Adrenal gland (tissue), 12 donors: ENCODE results near the gene ZBTB5. TPM values are rescaled to one million over a fixed set of nuclear protein-coding genes. Genes with fewer than 3 reads are reported as not detected.
A peak's percentile ranks its signal among the peaks of the same experiment; 100 is the strongest.

Source experiments
- DNase-seq, 7 donors: peaks; one replicate each; pipeline ENCODE4 v3.0.0-alpha.2; 2019 to 2020
- H3K27ac ChIP-seq, 5 donors: fragments of 200-600 bp; sonication (generic) in 4 of 5; 1 replicate in 3 of 5; 2 replicates in 2 of 5; pipeline versions ENCODE4 v1.5.1 to v1.8.0; 2016 to 2020; ENCODE audit warnings: mild to moderate bottlenecking in 1 of 5
- H3K27me3 ChIP-seq: fragments of 200-600 bp; 2 replicates; pipeline ENCODE4 v1.8.0; 2021
- H3K36me3 ChIP-seq, 2 donors: fragments of 200-600 bp; replicated peaks in 1 of 2; 1 replicate in 1 of 2; 2 replicates in 1 of 2; pipeline versions ENCODE4 v1.5.1 to v1.8.0; 2018 to 2022
- H3K4me1 ChIP-seq, 2 donors: fragments of 200-600 bp; replicated peaks in 1 of 2; 1 replicate in 1 of 2; 2 replicates in 1 of 2; pipeline versions ENCODE4 v1.5.1 to v1.8.0; 2018 to 2021
- H3K4me3 ChIP-seq, 4 donors: fragments of 200-600 bp; sonication (generic) in 3 of 4; one replicate each; pipeline ENCODE4 v1.5.1; 2016 to 2018
- H3K9me3 ChIP-seq, 3 donors: fragments of 200-600 bp; sonication (generic) in 1 of 3; replicated peaks in 1 of 3; 1 replicate in 2 of 3; 2 replicates in 1 of 3; pipeline versions ENCODE4 v1.5.1 to v1.8.0; 2016 to 2021
- POLR2A ChIP-seq, 2 donors: fragments of 450-650 bp; IDR thresholded peaks; one replicate each; pipeline ENCODE4 v1.6.1; 2017; ENCODE audit warnings: antibody characterized with exemption in 2 of 2, mild to moderate bottlenecking in 2 of 2, moderate library complexity in 1 of 2
- WGBS, 4 donors: extraction: QIAGEN DNeasy Blood & Tissue Kit in 2 of 4; methylation state at CpG; one replicate each; pipeline versions ENCODE4 v1.1.5 to v1.1.7; 2013 to 2017; 5-methylcytosine and 5-hydroxymethylcytosine counted together
- intact Hi-C, 2 donors: fragments of 100-400 bp; cut with DNase I; formaldehyde crosslinking; loops; one replicate each; pipeline versions ENCODE4 v1.14.1 to v1.15.0; 2022 to 2023
- polyA plus RNA-seq, 3 donors: library from polyadenylated mRNA; stranded (reverse); fragments of 200-250 nt in 2 of 3; fragments of 350-450 nt in 1 of 3; fragmentation: Illumina TruSeq in 1 of 3; extraction: RNeasy Lipid Tissue Mini Kit (QIAGEN cat#74804) in 1 of 3; gene quantifications; one replicate each; pipeline ENCODE4 v1.2.3, GENCODE V29; 2013 to 2014
- total RNA-seq, 9 donors: library from RNA; depleted of rRNA in 4 of 9; stranded (reverse); fragments of >200 nt in 4 of 9; fragments of 120-200 nt in 1 of 9; fragmentation: NEBNext Ultra II Directional in 1 of 9; extraction: Animal tissue kit (Norgen Biotek cat#: 25700) in 1 of 9; gene quantifications; one replicate each; pipeline versions ENCODE4 v1.1.0 to v1.2.4, GENCODE V29; 2013 to 2023
- TF ChIP-seq, protein P1 (sequence below), 6 experiments: fragments of 450-650 bp in 4 of 6; fragments of 200-600 bp in 2 of 6; sonication (generic) in 1 of 6; IDR thresholded peaks; 1 replicate in 5 of 6; 2 replicates in 1 of 6; pipeline versions ENCODE4 v1.5.1 to v1.8.0; 2016 to 2021; ENCODE audit warnings: antibody characterized with exemption in 6 of 6, mild to moderate bottlenecking in 2 of 6, moderate library complexity in 1 of 6
- donor health status: healthy with polysubstance abuse.
- donor health status: Bipolar disorder and iron deficiency.
- donor health status: DM: yes; HTN: yes; CAD: no.
- donor health status: DM: no; HTN: no; CAD: no.
- donor health status: DM: no; HTN: no; CAD: no.
- donor health status: DM: yes; HTN: yes; CAD: no.

ZBTB5 gene
- total and polyA plus RNA-seq, 12 donors: 2.3 to 19.6 (median 10.6) TPM

- no peaks in the 10 kb centered on the region for H3K9me3 ChIP-seq
- intact Hi-C loops: no loop called here
- H3K4me1 ChIP-seq: peaks cover 4 to 7% of the 10 kb centered on the region in 2 donors
- H3K36me3 ChIP-seq: peaks cover 0 to 26% of the 10 kb centered on the region in 2 donors
- whole genome bisulfite sequencing, 4 donors: 63 to 81% (median 73%) methylated on average over 3 of the region's 3 CpGs
- H3K27ac ChIP-seq: peak overlapping the region in 2 of 5 donors; percentile 59 to 68
- H3K27me3 ChIP-seq: no peaks in the 10 kb centered on the region
- DNase-seq: peak in 6 of 7 donors; percentile 51 to 83 (median 70)
- H3K4me3 ChIP-seq: no peak overlapping the region
- TF ChIP-seq, protein P1, sequence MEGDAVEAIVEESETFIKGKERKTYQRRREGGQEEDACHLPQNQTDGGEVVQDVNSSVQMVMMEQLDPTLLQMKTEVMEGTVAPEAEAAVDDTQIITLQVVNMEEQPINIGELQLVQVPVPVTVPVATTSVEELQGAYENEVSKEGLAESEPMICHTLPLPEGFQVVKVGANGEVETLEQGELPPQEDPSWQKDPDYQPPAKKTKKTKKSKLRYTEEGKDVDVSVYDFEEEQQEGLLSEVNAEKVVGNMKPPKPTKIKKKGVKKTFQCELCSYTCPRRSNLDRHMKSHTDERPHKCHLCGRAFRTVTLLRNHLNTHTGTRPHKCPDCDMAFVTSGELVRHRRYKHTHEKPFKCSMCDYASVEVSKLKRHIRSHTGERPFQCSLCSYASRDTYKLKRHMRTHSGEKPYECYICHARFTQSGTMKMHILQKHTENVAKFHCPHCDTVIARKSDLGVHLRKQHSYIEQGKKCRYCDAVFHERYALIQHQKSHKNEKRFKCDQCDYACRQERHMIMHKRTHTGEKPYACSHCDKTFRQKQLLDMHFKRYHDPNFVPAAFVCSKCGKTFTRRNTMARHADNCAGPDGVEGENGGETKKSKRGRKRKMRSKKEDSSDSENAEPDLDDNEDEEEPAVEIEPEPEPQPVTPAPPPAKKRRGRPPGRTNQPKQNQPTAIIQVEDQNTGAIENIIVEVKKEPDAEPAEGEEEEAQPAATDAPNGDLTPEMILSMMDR (IDR thresholded peaks at IDR 0.05): no peak
- no peak for TF ChIP-seq POLR2A (IDR thresholded peaks at IDR 0.05)
These were observed 38.5 kb upstream of the ZBTB5 start for GRCh38 chr9:37503736-37504135.

DNA sequence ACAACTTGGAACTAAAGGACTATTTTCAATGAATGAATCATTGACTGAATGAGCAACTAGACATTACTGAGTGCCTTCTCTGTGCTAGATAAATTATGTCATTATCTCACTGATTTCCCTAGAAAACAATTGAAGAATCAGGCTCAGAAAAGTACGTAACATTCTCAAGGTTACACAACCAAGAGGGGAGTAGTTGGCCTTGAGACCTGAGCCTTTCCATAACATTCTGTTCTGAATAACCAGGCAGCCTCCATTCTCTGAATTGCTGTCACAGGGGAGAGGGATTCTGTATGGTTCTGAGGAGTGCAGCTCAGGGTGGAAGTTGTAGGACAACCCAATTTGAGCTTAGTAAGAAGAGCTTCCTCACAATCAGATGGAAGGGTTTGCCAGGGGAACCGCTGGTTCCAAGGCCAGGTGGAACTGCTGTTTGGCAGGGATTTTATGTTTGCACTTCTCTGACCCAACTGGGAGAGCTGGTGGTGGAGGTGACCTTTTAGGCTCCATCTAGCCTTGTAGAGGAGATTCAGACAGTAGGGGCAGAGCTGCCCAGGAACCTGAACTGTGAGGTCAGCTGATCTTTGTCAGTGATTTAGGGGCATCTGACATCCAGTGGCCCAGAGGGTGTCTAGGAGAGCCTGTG, 36.8 kb upstream of the ZBTB5 start:
- Histone ChIP-seq H3K27me3 (no peaks in the 10 kb centered on the region), H3K9me3 (no peaks in the 10 kb centered on the region), H3K36me3 (peaks cover 0 to 40% of the 10 kb centered on the region in 2 donors), H3K27ac (peak overlapping the region in 3 of 5 donors; percentile 6 to 64 (median 63)), H3K4me1 (peaks cover 4 to 7% of the 10 kb centered on the region in 2 donors), H3K4me3 (no peak overlapping the region)
- intact Hi-C loops: no loop called here
- WGBS, 4 donors: 31 to 58% (median 40%) methylated on average over 2 of the region's 2 CpGs
- peak in 2 of 7 donors; percentile 17 to 34 for DNase-seq
- TF ChIP-seq, protein P1 (IDR thresholded peaks at IDR 0.05): no peak
- no peak for TF ChIP-seq POLR2A (IDR thresholded peaks at IDR 0.05)

DNA sequence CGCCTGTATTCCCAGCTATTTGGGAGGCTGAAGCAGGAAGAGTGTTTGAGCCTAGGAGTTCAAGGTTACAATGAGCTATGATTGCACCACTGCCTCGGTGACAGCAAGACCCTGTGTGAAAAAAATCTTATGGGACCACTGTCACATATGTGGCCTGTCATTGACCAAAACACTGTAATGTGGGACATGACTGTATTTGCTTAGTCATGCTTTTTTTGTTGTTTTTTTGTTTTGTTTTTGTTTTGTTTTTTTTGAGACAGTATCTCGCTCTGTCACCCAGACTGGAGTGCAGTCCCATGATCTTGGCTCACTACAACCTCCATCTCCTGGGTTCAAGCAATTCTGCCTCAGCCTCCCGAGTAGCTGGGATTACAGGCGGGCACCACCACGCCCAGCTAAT, 34.0 kb upstream of the ZBTB5 start:
- 88 to 94% (median 90%) methylated on average over 6 of the region's 6 CpGs for WGBS, 4 donors

GRCh38 chr9:37498457-37498856, 33.2 kb upstream of the ZBTB5 start:
- no peak overlapping the region for H3K4me3 ChIP-seq
- H3K36me3 ChIP-seq: peaks cover 0 to 67% of the 10 kb centered on the region in 2 donors
- no peak overlapping the region for H3K27ac ChIP-seq
- WGBS, 4 donors: 64 to 94% (median 67%) methylated on average over 3 of the region's 3 CpGs
- H3K9me3 ChIP-seq: no peaks in the 10 kb centered on the region
- intact Hi-C loops: no loop called here
- no peaks in the 10 kb centered on the region for H3K27me3 ChIP-seq
- peaks cover 2 to 7% of the 10 kb centered on the region in 2 donors for H3K4me1 ChIP-seq
- DNase-seq: no peak
- TF ChIP-seq, protein P1 (IDR thresholded peaks at IDR 0.05): no peak
- TF ChIP-seq POLR2A (IDR thresholded peaks at IDR 0.05): no peak

More for the DNA sequence above, 34.0 kb upstream of the ZBTB5 start:
- TF ChIP-seq POLR2A (IDR thresholded peaks at IDR 0.05): no peak
- TF ChIP-seq, protein P1 (IDR thresholded peaks at IDR 0.05): no peak
- intact Hi-C loops: no loop called here
- Histone ChIP-seq H3K4me1 (peaks cover 4 to 7% of the 10 kb centered on the region in 2 donors), H3K27ac (no peak overlapping the region), H3K36me3 (peaks cover 0 to 59% of the 10 kb centered on the region in 2 donors), H3K27me3 (no peaks in the 10 kb centered on the region), H3K9me3 (no peaks in the 10 kb centered on the region), H3K4me3 (no peak overlapping the region)
- DNase-seq: no peak
